Trophoblast cell (in vitro differentiated cells and primary cell): ENCODE results near the gene FOXL2.

ENCODE experiments used
- DNase-seq, 2 donors: peaks; one replicate each; pipeline ENCODE4 v3.0.0-alpha.2; 2016
- H2AFZ ChIP-seq: 2 replicates; pipeline ENCODE4 v1.6.1; 2013; ENCODE audit warnings: low read length, moderate library complexity, mild to moderate bottlenecking; ENCODE audit not compliant: insufficient read depth, poor library complexity
- H2AK5ac ChIP-seq: 2 replicates; pipeline ENCODE4 v1.6.1; 2013; ENCODE audit warnings: mild to moderate bottlenecking, low read length
- H2BK120ac ChIP-seq: 2 replicates; pipeline ENCODE4 v1.6.1; 2013; ENCODE audit warnings: low read length, mild to moderate bottlenecking, moderate library complexity; ENCODE audit not compliant: insufficient read depth, poor library complexity
- H2BK12ac ChIP-seq: 2 replicates; pipeline ENCODE4 v1.6.1; 2013; ENCODE audit warnings: mild to moderate bottlenecking, low read length, moderate library complexity
- H2BK5ac ChIP-seq: 2 replicates; pipeline ENCODE4 v1.6.1; 2013; ENCODE audit warnings: low read length, low read depth, moderate library complexity, mild to moderate bottlenecking; ENCODE audit not compliant: poor library complexity
- H3K14ac ChIP-seq: 2 replicates; pipeline ENCODE4 v1.6.1; 2013; ENCODE audit warnings: mild to moderate bottlenecking, low read length
- H3K18ac ChIP-seq: 2 replicates; pipeline ENCODE4 v1.6.1; 2013; ENCODE audit warnings: mild to moderate bottlenecking, low read length
- H3K23ac ChIP-seq: 2 replicates; pipeline ENCODE4 v1.6.1; 2013; ENCODE audit warnings: low read length
- H3K27ac ChIP-seq: 2 replicates; pipeline ENCODE4 v1.5.1; 2013; ENCODE audit warnings: low read depth, mild to moderate bottlenecking, inconsistent platforms, low read length, moderate library complexity
- H3K27me3 ChIP-seq: 2 replicates; pipeline ENCODE4 v1.6.1; 2013; ENCODE audit warnings: inconsistent platforms, mild to moderate bottlenecking, low read length, moderate library complexity; ENCODE audit not compliant: insufficient read depth
- H3K36me3 ChIP-seq, 2 experiments: 1 replicate in 1 of 2; 2 replicates in 1 of 2; pipeline ENCODE4 v1.6.1; 2013; ENCODE audit warnings: low read length in 2 of 2, mild to moderate bottlenecking in 2 of 2, moderate library complexity in 1 of 2; ENCODE audit not compliant: insufficient read depth in 2 of 2, control insufficient read depth in 1 of 2
- H3K4ac ChIP-seq: 2 replicates; pipeline ENCODE4 v1.6.1; 2013; ENCODE audit warnings: low read depth, mild to moderate bottlenecking, low read length, moderate library complexity
- H3K4me1 ChIP-seq, 2 experiments: 1 replicate in 1 of 2; 2 replicates in 1 of 2; pipeline ENCODE4 v1.6.1; 2013; ENCODE audit warnings: low read length in 2 of 2, mild to moderate bottlenecking in 2 of 2, moderate library complexity in 1 of 2; ENCODE audit not compliant: insufficient read depth in 2 of 2, control insufficient read depth in 1 of 2
- H3K4me2 ChIP-seq: 2 replicates; pipeline ENCODE4 v1.6.1; 2013; ENCODE audit warnings: inconsistent platforms, mild to moderate bottlenecking, low read length, moderate library complexity
- H3K4me3 ChIP-seq: 2 replicates; pipeline ENCODE4 v1.5.1; 2013; ENCODE audit warnings: mild to moderate bottlenecking, low read depth, low read length, inconsistent platforms
- H3K79me1 ChIP-seq: one replicate; pipeline ENCODE4 v1.6.1; 2013; ENCODE audit warnings: low read length
- H3K79me2 ChIP-seq: 2 replicates; pipeline ENCODE4 v1.6.1; 2013; ENCODE audit warnings: low read length, mild to moderate bottlenecking; ENCODE audit not compliant: control insufficient read depth, insufficient read depth, poor library complexity
- H3K9ac ChIP-seq: 2 replicates; pipeline ENCODE4 v1.6.1; 2013; ENCODE audit warnings: mild to moderate bottlenecking, low read length
- H3K9me3 ChIP-seq: 2 replicates; pipeline ENCODE4 v1.6.1; 2013; ENCODE audit warnings: low read depth, mild to moderate bottlenecking, control low read depth, inconsistent platforms, low read length; ENCODE audit not compliant: insufficient read depth
- H4K12ac ChIP-seq: 2 replicates; pipeline ENCODE4 v1.6.1; 2013; ENCODE audit warnings: low read depth, mild to moderate bottlenecking, low read length, moderate library complexity
- H4K8ac ChIP-seq: 2 replicates; pipeline ENCODE4 v1.6.1; 2013; ENCODE audit warnings: low read depth, mild to moderate bottlenecking, low read length, moderate library complexity
- H4K91ac ChIP-seq: one replicate; pipeline ENCODE4 v1.6.1; 2013; ENCODE audit warnings: low read depth, mild to moderate bottlenecking, low read length, moderate library complexity
- WGBS: extraction: QIAGEN DNeasy Blood & Tissue Kit; methylation state at CpG from one replicate; pipeline ENCODE4 v1.1.7; 2013; ENCODE audit warnings: missing lambda C conversion rate; ENCODE audit not compliant: insufficient read length, insufficient coverage; ENCODE audit errors: extremely low coverage; 5-methylcytosine and 5-hydroxymethylcytosine counted together

FOXL2 gene

GRCh38 chr3:138949445-138950005, 2.6 kb upstream of the FOXL2 start:
- Histone ChIP-seq H3K79me1 (no peaks in the 10 kb centered on the region), H4K8ac (no peak overlapping the region), H3K9ac (no peak overlapping the region), H3K4me3 (no peak overlapping the region), H3K27me3 (peaks cover 71% of the 10 kb centered on the region), H4K91ac (no peak overlapping the region), H3K18ac (no peak overlapping the region), H3K36me3 (no peaks in the 10 kb centered on the region), H3K14ac (peak overlapping the region; percentile 15), H3K27ac (no peak overlapping the region), H2AK5ac (no peak overlapping the region), H3K4me2 (peak overlapping the region; percentile 72), H3K9me3 (peaks cover 7% of the 10 kb centered on the region), H3K4me1 (peaks cover 31 to 35% of the 10 kb centered on the region in 2 experiments), H2BK12ac (no peak overlapping the region), H3K23ac (no peak overlapping the region), H4K12ac (no peak overlapping the region), H2AFZ (peak overlapping the region; percentile 47), H3K79me2 (no peaks in the 10 kb centered on the region), H2BK5ac (no peak overlapping the region), H2BK120ac (no peak overlapping the region), H3K4ac (no peak overlapping the region)
- peak in 1 of 2 donors; percentile 17 for DNase-seq
- no CpG with 5 or more reads among the region's 27 CpGs for WGBS

GRCh38 chr3:138949002-138949418, 2.1 kb upstream of the FOXL2 start:
- H4K91ac ChIP-seq: no peak overlapping the region
- no peaks in the 10 kb centered on the region for H3K79me1 ChIP-seq
- peaks cover 75% of the 10 kb centered on the region for H3K27me3 ChIP-seq
- no CpG with 5 or more reads among the region's 5 CpGs for WGBS
- peak; percentile 60 to 70 for DNase-seq
- no peak overlapping the region for H3K9ac ChIP-seq
- H3K18ac ChIP-seq: no peak overlapping the region
- H4K12ac ChIP-seq: no peak overlapping the region
- H3K23ac ChIP-seq: no peak overlapping the region
- H3K79me2 ChIP-seq: no peaks in the 10 kb centered on the region
- peak overlapping the region; percentile 72 for H3K4me2 ChIP-seq
- H2AK5ac ChIP-seq: no peak overlapping the region
- H3K36me3 ChIP-seq: no peaks in the 10 kb centered on the region
- peaks cover 31 to 35% of the 10 kb centered on the region in 2 experiments for H3K4me1 ChIP-seq
- H3K4ac ChIP-seq: no peak overlapping the region
- no peak overlapping the region for H4K8ac ChIP-seq
- no peak overlapping the region for H2AFZ ChIP-seq
- H2BK12ac ChIP-seq: no peak overlapping the region
- no peak overlapping the region for H3K14ac ChIP-seq
- no peak overlapping the region for H2BK120ac ChIP-seq
- no peak overlapping the region for H3K4me3 ChIP-seq
- H3K9me3 ChIP-seq: peaks cover 7% of the 10 kb centered on the region
- H2BK5ac ChIP-seq: no peak overlapping the region
- H3K27ac ChIP-seq: no peak overlapping the region

- Histone ChIP-seq H3K18ac (no peak overlapping the region), H3K79me1 (no peaks in the 10 kb centered on the region), H3K79me2 (no peaks in the 10 kb centered on the region), H2BK120ac (no peak overlapping the region), H3K27ac (no peak overlapping the region), H3K36me3 (no peaks in the 10 kb centered on the region), H4K8ac (no peak overlapping the region), H2AK5ac (no peak overlapping the region), H2BK12ac (no peak overlapping the region), H3K4me3 (no peak overlapping the region), H3K9ac (no peak overlapping the region), H3K4me2 (peak overlapping the region; percentile 72), H2BK5ac (no peak overlapping the region), H3K27me3 (peaks cover 79% of the 10 kb centered on the region), H3K4me1 (peaks cover 31 to 35% of the 10 kb centered on the region in 2 experiments), H4K91ac (no peak overlapping the region), H3K14ac (no peak overlapping the region), H3K4ac (no peak overlapping the region), H3K9me3 (peaks cover 7% of the 10 kb centered on the region), H3K23ac (no peak overlapping the region), H4K12ac (no peak overlapping the region), H2AFZ (no peak overlapping the region)
- WGBS: no CpG with 5 or more reads among the region's 3 CpGs
- no peak for DNase-seq
Observed at GRCh38 chr3:138948371-138949001, 1.5 kb upstream of the FOXL2 start.

GRCh38 chr3:138947495-138948121, 671 bp upstream of the FOXL2 start:
- Histone ChIP-seq H4K12ac (no peak overlapping the region), H2AK5ac (no peak overlapping the region), H2AFZ (no peak overlapping the region), H3K4me3 (no peak overlapping the region), H3K14ac (no peak overlapping the region), H3K9ac (no peak overlapping the region), H3K9me3 (peaks cover 7% of the 10 kb centered on the region), H3K4ac (no peak overlapping the region), H3K18ac (no peak overlapping the region), H2BK5ac (no peak overlapping the region), H3K27me3 (peaks cover 87% of the 10 kb centered on the region), H3K79me2 (no peaks in the 10 kb centered on the region), H3K4me2 (peak overlapping the region; percentile 88), H2BK120ac (no peak overlapping the region), H2BK12ac (no peak overlapping the region), H3K27ac (no peak overlapping the region), H4K8ac (no peak overlapping the region), H3K4me1 (peaks cover 31 to 35% of the 10 kb centered on the region in 2 experiments), H3K79me1 (no peaks in the 10 kb centered on the region), H3K36me3 (no peaks in the 10 kb centered on the region), H4K91ac (no peak overlapping the region), H3K23ac (no peak overlapping the region)
- no CpG with 5 or more reads among the region's 21 CpGs for WGBS
- no peak for DNase-seq
